ENCODE measurements around the gene EMID1.

The EMID1 gene

GRCh38 chr22:29205594-29206371 lies at the start of gene EMID1:
EMID1 (plus strand) TSS chr22:29205896; CDS start chr22:29206039, 143 bp downstream.
- no peak for DNase-seq

- no peak for DNase-seq
Measured at GRCh38 chr22:29155966-29156365, 49.7 kb upstream of the EMID1 start.

- DNase-seq, result no peak
Measured at GRCh38 chr22:29156507-29156906, 49.2 kb upstream of the EMID1 start.

GRCh38 chr22:29157759-29158535 lies 47.7 kb upstream of the EMID1 start:
- no peak for DNase-seq

- no peak for DNase-seq
Measured at GRCh38 chr22:29158546-29158945, 47.1 kb upstream of the EMID1 start.

- no peak for DNase-seq
Measured at GRCh38 chr22:29163808-29164207, 41.9 kb upstream of the EMID1 start.

GRCh38 chr22:29165321-29166060 lies 40.2 kb upstream of the EMID1 start:
- DNase-seq, result no peak

- no peak for DNase-seq
Measured at GRCh38 chr22:29166180-29166579, 39.5 kb upstream of the EMID1 start.

- DNase-seq, result no peak
Measured at GRCh38 chr22:29167032-29167911, 38.4 kb upstream of the EMID1 start.

- no peak for DNase-seq
Measured at GRCh38 chr22:29171721-29172120, 34.0 kb upstream of the EMID1 start.

- DNase-seq, result no peak
Measured at GRCh38 chr22:29172216-29172615, 33.5 kb upstream of the EMID1 start.

GRCh38 chr22:29175312-29175835 lies 30.3 kb upstream of the EMID1 start:
- DNase-seq, result no peak

- DNase-seq, result no peak
Measured at GRCh38 chr22:29183971-29184848, 21.5 kb upstream of the EMID1 start.

GRCh38 chr22:29184849-29185490 lies 20.7 kb upstream of the EMID1 start:
- DNase-seq, result no peak

- no peak for DNase-seq
Measured at GRCh38 chr22:29186302-29186701, 19.4 kb upstream of the EMID1 start.

- no peak for DNase-seq
Measured at GRCh38 chr22:29187831-29188230, 17.9 kb upstream of the EMID1 start.

GRCh38 chr22:29190051-29190450 lies 15.6 kb upstream of the EMID1 start:
- no peak for DNase-seq

- no peak for DNase-seq
Measured at GRCh38 chr22:29190918-29191317, 14.8 kb upstream of the EMID1 start.

- no peak for DNase-seq
Measured at GRCh38 chr22:29193021-29193420, 12.7 kb upstream of the EMID1 start.

GRCh38 chr22:29194184-29194583 lies 11.5 kb upstream of the EMID1 start:
- no peak for DNase-seq
